ENCODE measurements around the gene GPR162. TPM values are rescaled to one million over a fixed set of nuclear protein-coding genes. Genes with fewer than 3 reads are reported as not detected.
"Not testable (repeated sequence)": the region's sequence is repeated elsewhere in the genome, so short reads cannot be mapped to it uniquely, and the experiment has no call there.

GPR162 gene
- total RNA-seq, 2 experiments from 2014 or later = not detected

DNA sequence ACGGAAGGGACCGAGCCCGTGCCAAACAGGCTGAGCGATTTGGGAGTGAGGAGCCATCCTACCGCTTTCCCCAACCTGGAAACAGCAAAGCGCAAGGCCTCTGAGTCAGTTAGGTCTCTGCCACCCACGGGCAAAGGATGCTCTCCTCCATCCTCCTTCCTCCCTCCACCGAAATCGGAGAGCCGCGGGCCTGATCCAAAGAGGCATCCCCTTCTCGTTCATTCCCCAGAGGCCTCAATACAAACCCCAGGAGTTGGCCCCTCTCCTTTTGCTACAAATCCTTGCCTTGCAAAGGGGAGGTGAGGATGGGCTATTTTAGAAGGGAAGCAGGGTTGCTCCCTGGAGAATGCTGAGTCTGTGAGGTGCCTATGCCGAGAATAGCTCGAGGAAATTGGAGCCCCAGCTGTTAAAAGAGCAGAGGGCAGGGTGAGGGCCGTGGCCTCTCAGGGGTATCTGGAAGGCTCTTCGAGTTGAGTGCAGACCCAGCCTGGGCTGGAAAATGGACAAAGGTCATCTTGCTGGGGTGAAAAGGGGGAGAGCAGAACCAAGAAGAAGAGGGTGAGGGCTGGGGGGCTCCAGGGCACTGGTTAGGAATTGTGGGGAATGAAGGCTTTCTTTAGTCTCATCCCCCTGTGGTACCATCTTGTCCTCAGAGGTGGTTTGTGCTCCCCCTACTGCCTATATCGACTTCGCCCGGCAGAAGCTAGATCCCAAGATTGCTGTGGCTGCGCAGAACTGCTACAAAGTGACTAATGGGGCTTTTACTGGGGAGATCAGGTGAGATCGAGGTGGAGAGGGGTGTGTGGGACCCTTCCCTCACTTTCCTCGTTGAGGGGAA is 46.8 kb downstream of the GPR162 start:
- no peak for TF ChIP-seq EZH2phosphoT487 (IDR thresholded peaks at IDR 0.05; ENCODE audit: borderline replicate concordance, low read depth, low read length)
- TF ChIP-seq, protein P1, sequence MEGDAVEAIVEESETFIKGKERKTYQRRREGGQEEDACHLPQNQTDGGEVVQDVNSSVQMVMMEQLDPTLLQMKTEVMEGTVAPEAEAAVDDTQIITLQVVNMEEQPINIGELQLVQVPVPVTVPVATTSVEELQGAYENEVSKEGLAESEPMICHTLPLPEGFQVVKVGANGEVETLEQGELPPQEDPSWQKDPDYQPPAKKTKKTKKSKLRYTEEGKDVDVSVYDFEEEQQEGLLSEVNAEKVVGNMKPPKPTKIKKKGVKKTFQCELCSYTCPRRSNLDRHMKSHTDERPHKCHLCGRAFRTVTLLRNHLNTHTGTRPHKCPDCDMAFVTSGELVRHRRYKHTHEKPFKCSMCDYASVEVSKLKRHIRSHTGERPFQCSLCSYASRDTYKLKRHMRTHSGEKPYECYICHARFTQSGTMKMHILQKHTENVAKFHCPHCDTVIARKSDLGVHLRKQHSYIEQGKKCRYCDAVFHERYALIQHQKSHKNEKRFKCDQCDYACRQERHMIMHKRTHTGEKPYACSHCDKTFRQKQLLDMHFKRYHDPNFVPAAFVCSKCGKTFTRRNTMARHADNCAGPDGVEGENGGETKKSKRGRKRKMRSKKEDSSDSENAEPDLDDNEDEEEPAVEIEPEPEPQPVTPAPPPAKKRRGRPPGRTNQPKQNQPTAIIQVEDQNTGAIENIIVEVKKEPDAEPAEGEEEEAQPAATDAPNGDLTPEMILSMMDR (conservative IDR thresholded peaks at IDR 0.05; ENCODE audit: low read length) = peak; percentile 66
- Histone ChIP-seq H2AFZ (ENCODE audit: low read length) (no peak overlapping the region), H4K20me1 (ENCODE audit: insufficient read depth, low read length) (0 out of 2 replicates have a peak, but pooled peaks cover 10% of the 10 kb centered on the region), H3K27ac (ENCODE audit: low read depth, low read length, poor library complexity, severe bottlenecking) (peak overlapping the region; percentile 66), H3K36me3 (ENCODE audit: insufficient read depth, low read length) (peaks cover 71% of the 10 kb centered on the region), H3K9me2 (ENCODE audit: insufficient read depth, low read length) (no peaks in the 10 kb centered on the region), H3K4me1 (ENCODE audit: insufficient read depth, low read length, poor library complexity, severe bottlenecking) (peaks cover 51% of the 10 kb centered on the region), H3K9me3 (ENCODE audit: low read length) (no peaks in the 10 kb centered on the region), H3K79me2 (ENCODE audit: insufficient read depth, low read depth, low read length) (peaks cover 18% of the 10 kb centered on the region; the same call in 1 of the 2 replicates), H3K4me3 (ENCODE audit: low read depth, low read length, poor library complexity, severe bottlenecking) (peak overlapping the region; percentile 93), H3K4me2 (ENCODE audit: low read length) (peak overlapping the region; percentile 100)
- CTCF ChIA-PET (ENCODE audit: unreplicated experiment) = interaction anchor here (0.6 to 2.0 kb wide), 6 partner anchors 16 to 34 kb away, joined by 3 to 7 read pairs (median 6); partner anchors contain the start of genes CDCA3 and USP5
- no TSS peak for BruUV-seq (replicated peaks)
- DNase-seq (ENCODE audit: low spot score) = peak; percentile 55
- intact Hi-C loops (cut with micrococcal nuclease; ENCODE audit: unreplicated experiment) = loop anchor here (1.0 to 5.0 kb wide), 3 partner anchors 28 to 224 kb away; partner anchors contain the start of genes C1R and GNB3
- POLR2A ChIA-PET = interaction anchor here (0.5 to 6.0 kb wide), 7 partner anchors 16 to 366 kb away, joined by 3 to 60 read pairs (median 4); partner anchors contain the start of genes C12orf57, CDCA3, GNB3 and RNU7-1

DNA sequence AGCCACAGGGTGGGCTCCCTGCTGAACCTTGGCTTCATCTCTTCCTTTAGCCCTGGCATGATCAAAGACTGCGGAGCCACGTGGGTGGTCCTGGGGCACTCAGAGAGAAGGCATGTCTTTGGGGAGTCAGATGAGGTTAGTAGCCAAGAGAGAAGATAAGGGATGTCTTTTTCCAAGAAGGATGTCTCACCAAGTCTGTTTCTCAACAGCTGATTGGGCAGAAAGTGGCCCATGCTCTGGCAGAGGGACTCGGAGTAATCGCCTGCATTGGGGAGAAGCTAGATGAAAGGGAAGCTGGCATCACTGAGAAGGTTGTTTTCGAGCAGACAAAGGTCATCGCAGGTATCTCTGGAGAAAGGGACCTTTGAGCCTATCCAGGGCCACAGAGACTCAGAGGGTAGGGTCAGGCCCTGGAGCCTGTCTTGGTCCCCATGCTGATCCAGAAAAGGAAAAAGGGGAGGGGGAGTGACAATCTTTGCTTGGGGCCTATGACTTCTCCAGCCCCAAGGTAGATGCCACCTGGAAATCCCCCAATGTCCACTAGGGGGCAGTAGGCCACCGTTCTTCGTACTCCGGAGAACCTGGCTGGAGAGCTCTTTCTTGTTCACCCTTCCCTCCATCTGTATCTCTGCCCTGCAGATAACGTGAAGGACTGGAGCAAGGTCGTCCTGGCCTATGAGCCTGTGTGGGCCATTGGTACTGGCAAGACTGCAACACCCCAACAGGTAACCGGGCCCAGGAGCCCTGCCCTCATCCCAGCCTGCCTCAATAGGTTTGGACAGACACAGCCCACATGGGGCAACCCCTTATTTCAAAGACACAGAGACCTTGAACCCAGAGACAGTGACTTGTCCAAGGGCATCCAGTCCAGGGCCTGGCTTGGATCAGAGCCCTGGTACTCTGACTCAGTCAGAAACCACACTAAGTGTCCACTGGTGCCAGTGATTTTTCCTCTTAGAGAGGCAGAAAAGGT is 47.7 kb downstream of the GPR162 start:
- Histone ChIP-seq H3K4me2 (ENCODE audit: low read length) (peak overlapping the region; percentile 100), H3K9me2 (ENCODE audit: insufficient read depth, low read length) (no peaks in the 10 kb centered on the region), H3K79me2 (ENCODE audit: insufficient read depth, low read depth, low read length) (peaks cover 18% of the 10 kb centered on the region; the same call in 1 of the 2 replicates), H4K20me1 (ENCODE audit: insufficient read depth, low read length) (0 out of 2 replicates have a peak, but pooled peaks cover 10% of the 10 kb centered on the region), H3K4me3 (ENCODE audit: low read depth, low read length, poor library complexity, severe bottlenecking) (peak overlapping the region; percentile 93), H3K4me1 (ENCODE audit: insufficient read depth, low read length, poor library complexity, severe bottlenecking) (peaks cover 53% of the 10 kb centered on the region), H2AFZ (ENCODE audit: low read length) (no peak overlapping the region), H3K27ac (ENCODE audit: low read depth, low read length, poor library complexity, severe bottlenecking) (peak overlapping the region; percentile 66), H3K36me3 (ENCODE audit: insufficient read depth, low read length) (peaks cover 62% of the 10 kb centered on the region), H3K9me3 (ENCODE audit: low read length) (no peaks in the 10 kb centered on the region)
- no TSS peak for BruUV-seq (replicated peaks)
- intact Hi-C loops (cut with micrococcal nuclease; ENCODE audit: unreplicated experiment) = loop anchor here (2.0 to 5.0 kb wide), 5 partner anchors 55 to 323 kb away; partner anchors contain the start of genes C1R and C1RL
- TF ChIP-seq, protein P1 (conservative IDR thresholded peaks at IDR 0.05; ENCODE audit: low read length) = peak; percentile 87
- no peak for TF ChIP-seq EZH2phosphoT487 (IDR thresholded peaks at IDR 0.05; ENCODE audit: borderline replicate concordance, low read depth, low read length)
- POLR2A ChIA-PET = interaction anchor here (0.6 to 6.0 kb wide), 8 partner anchors 13 to 99 kb away, joined by 3 to 60 read pairs (median 5); partner anchors contain the start of genes C12orf57, CDCA3, GNB3 and RNU7-1
- CTCF ChIA-PET (ENCODE audit: unreplicated experiment) = interaction anchor here (0.5 to 1.3 kb wide), 7 partner anchors 15 to 328 kb away, joined by 3 to 7 read pairs (median 4); partner anchors contain the start of genes CDCA3 and PTPN6
- DNase-seq (ENCODE audit: low spot score) = peak; percentile 85

DNA sequence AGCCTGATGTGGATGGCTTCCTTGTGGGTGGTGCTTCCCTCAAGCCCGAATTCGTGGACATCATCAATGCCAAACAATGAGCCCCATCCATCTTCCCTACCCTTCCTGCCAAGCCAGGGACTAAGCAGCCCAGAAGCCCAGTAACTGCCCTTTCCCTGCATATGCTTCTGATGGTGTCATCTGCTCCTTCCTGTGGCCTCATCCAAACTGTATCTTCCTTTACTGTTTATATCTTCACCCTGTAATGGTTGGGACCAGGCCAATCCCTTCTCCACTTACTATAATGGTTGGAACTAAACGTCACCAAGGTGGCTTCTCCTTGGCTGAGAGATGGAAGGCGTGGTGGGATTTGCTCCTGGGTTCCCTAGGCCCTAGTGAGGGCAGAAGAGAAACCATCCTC is 48.7 kb downstream of the GPR162 start:
- H2AFZ ChIP-seq (ENCODE audit: low read length); H3K9me3 ChIP-seq (ENCODE audit: low read length); H3K9me2 ChIP-seq (ENCODE audit: insufficient read depth, low read length); H3K4me3 ChIP-seq (ENCODE audit: low read depth, low read length, poor library complexity, severe bottlenecking); DNase-seq (ENCODE audit: low spot score); CTCF ChIA-PET (ENCODE audit: unreplicated experiment): not testable (repeated sequence)
- Histone ChIP-seq H3K36me3 (ENCODE audit: insufficient read depth, low read length) (peaks cover 54% of the 10 kb centered on the region), H3K4me2 (ENCODE audit: low read length) (peak overlapping the region; percentile 100; the same call in 1 of the 2 replicates), H3K27ac (ENCODE audit: low read depth, low read length, poor library complexity, severe bottlenecking) (peak overlapping the region; percentile 60), H4K20me1 (ENCODE audit: insufficient read depth, low read length) (0 out of 2 replicates have a peak, but pooled peaks cover 10% of the 10 kb centered on the region), H3K4me1 (ENCODE audit: insufficient read depth, low read length, poor library complexity, severe bottlenecking) (peaks cover 59% of the 10 kb centered on the region), H3K79me2 (ENCODE audit: insufficient read depth, low read depth, low read length) (peaks cover 22% of the 10 kb centered on the region; the same call in 1 of the 2 replicates)
- POLR2A ChIA-PET = interaction anchor here (0.6 to 2.0 kb wide), 3 partner anchors 12 to 209 kb away, joined by 3 to 7 read pairs (median 4); no protein-coding TSS in a partner anchor
- BruUV-seq (replicated peaks) = TSS peak; percentile 89
- intact Hi-C loops (cut with micrococcal nuclease; ENCODE audit: unreplicated experiment) = loop anchor here (5.0 kb wide), 3 partner anchors 92 to 322 kb away; partner anchors contain the start of gene C1RL
